NCI-H446 (cell line): Measurements from ENCODE around the gene ARPC2.

ENCODE experiments used
- DNase-seq, 2 experiments: peaks; one replicate each; lab custom pipeline; 2025; lab: John Stamatoyannopoulos, UW

Gene ARPC2

GRCh38 chr2:218217360-218218267 is 625 bp downstream of the ARPC2 start:
- DNase-seq, result no peak

- no peak for DNase-seq
These were observed 1.5 kb downstream of the ARPC2 start for GRCh38 chr2:218218268-218219185.

- no peak for DNase-seq
These were observed 2.9 kb downstream of the ARPC2 start for GRCh38 chr2:218219934-218220333.

GRCh38 chr2:218221000-218221399 is 4.0 kb downstream of the ARPC2 start:
- DNase-seq, result no peak

- no peak for DNase-seq
These were observed 6.1 kb downstream of the ARPC2 start for GRCh38 chr2:218223046-218223445.

GRCh38 chr2:218224186-218224585 is 7.2 kb downstream of the ARPC2 start:
- no peak for DNase-seq

GRCh38 chr2:218226903-218227302 is 9.9 kb downstream of the ARPC2 start:
- DNase-seq, result no peak

- no peak for DNase-seq
These were observed 11.5 kb downstream of the ARPC2 start for GRCh38 chr2:218228366-218229090.

- no peak for DNase-seq
These were observed 12.2 kb downstream of the ARPC2 start for GRCh38 chr2:218229239-218229638.

- no peak for DNase-seq
These were observed 12.9 kb downstream of the ARPC2 start for GRCh38 chr2:218229851-218230250.

- DNase-seq, result no peak
These were observed 13.9 kb downstream of the ARPC2 start for GRCh38 chr2:218230882-218231281.

- DNase-seq, result no peak
These were observed 16.6 kb downstream of the ARPC2 start for GRCh38 chr2:218233543-218233942.

- DNase-seq, result no peak
These were observed 17.5 kb downstream of the ARPC2 start for GRCh38 chr2:218234521-218234920.

GRCh38 chr2:218235017-218235416 is 18.0 kb downstream of the ARPC2 start:
- DNase-seq, result no peak

- DNase-seq, result no peak
These were observed 19.8 kb downstream of the ARPC2 start for GRCh38 chr2:218236829-218237228.

GRCh38 chr2:218238887-218239286 is 21.9 kb downstream of the ARPC2 start:
- DNase-seq, result no peak

- no peak for DNase-seq
These were observed 27.2 kb downstream of the ARPC2 start for GRCh38 chr2:218244204-218244603.

GRCh38 chr2:218244665-218245064 is 27.7 kb downstream of the ARPC2 start:
- no peak for DNase-seq

GRCh38 chr2:218245214-218245613 is 28.2 kb downstream of the ARPC2 start:
- DNase-seq, result no peak

GRCh38 chr2:218249691-218250090 is 32.7 kb downstream of the ARPC2 start:
- no peak for DNase-seq

- DNase-seq, result no peak
These were observed 35.7 kb downstream of the ARPC2 start for GRCh38 chr2:218252509-218253231.
